HepG2 (cell line): ENCODE data around the gene TRIM37. TPM values are rescaled to one million over a fixed set of nuclear protein-coding genes. Genes with fewer than 3 reads are reported as not detected.

Experiments
- AFF4 ChIP-seq: sonication (generic); formaldehyde crosslinking; IDR thresholded peaks from 2 replicates; pipeline ENCODE4 v1.4.0; 2020; ENCODE audit warnings: missing genetic modification reagents
- ARID3A ChIP-seq: IDR thresholded peaks from 2 replicates; pipeline ENCODE4 v1.6.1; 2012; ENCODE audit warnings: low read depth, low read length, improper control_type of control experiment
- HDAC1 ChIP-seq: sonication (generic); formaldehyde crosslinking; IDR thresholded peaks from 2 replicates; pipeline ENCODE4 v1.5.1; 2020; ENCODE audit warnings: mild to moderate bottlenecking, missing genetic modification reagents
- LBX2 ChIP-seq: sonication (generic); formaldehyde crosslinking; IDR thresholded peaks from 2 replicates; pipeline ENCODE4 v1.5.0; 2020; ENCODE audit warnings: missing genetic modification reagents, mild to moderate bottlenecking, borderline replicate concordance
- NKX3-1 ChIP-seq: sonication (generic); formaldehyde crosslinking; IDR thresholded peaks from 2 replicates; pipeline ENCODE4 v1.5.0; 2020; ENCODE audit warnings: missing genetic modification reagents
- NR2C2 ChIP-seq: sonication (generic); formaldehyde crosslinking; IDR thresholded peaks from 2 replicates; pipeline ENCODE4 v1.4.0; 2020; ENCODE audit warnings: missing genetic modification reagents, mild to moderate bottlenecking, moderate library complexity, borderline replicate concordance
- PBX2 ChIP-seq: IDR thresholded peaks from 2 replicates; pipeline ENCODE4 v1.6.1; 2016; ENCODE audit warnings: control low read depth
- PRDM10 ChIP-seq: sonication (generic); formaldehyde crosslinking; IDR thresholded peaks from 2 replicates; pipeline ENCODE4 v1.4.0; 2020; ENCODE audit warnings: low read depth, missing genetic modification reagents
- RFX5 ChIP-seq: IDR thresholded peaks from 2 replicates; pipeline ENCODE4 v1.6.1; 2011; ENCODE audit warnings: low read depth, low read length, improper control_type of control experiment
- ZNF317 ChIP-seq: sonication (generic); formaldehyde crosslinking; IDR thresholded peaks from 2 replicates; pipeline ENCODE4 v1.5.0; 2020; ENCODE audit warnings: mild to moderate bottlenecking, missing genetic modification reagents
- ZNF350 ChIP-seq: sonication (generic); formaldehyde crosslinking; IDR thresholded peaks from 2 replicates; pipeline ENCODE4 v1.4.0; 2020; ENCODE audit warnings: mild to moderate bottlenecking, low read depth, missing genetic modification reagents, borderline replicate concordance
- ZNF572 ChIP-seq: sonication (generic); formaldehyde crosslinking; IDR thresholded peaks from 2 replicates; pipeline ENCODE4 v1.5.1; 2020; ENCODE audit warnings: mild to moderate bottlenecking, missing genetic modification reagents
- ZNF678 ChIP-seq: sonication (generic); formaldehyde crosslinking; IDR thresholded peaks from 2 replicates; pipeline ENCODE4 v1.4.0; 2020; ENCODE audit warnings: mild to moderate bottlenecking, missing genetic modification reagents
- ZNF746 ChIP-seq: sonication (generic); formaldehyde crosslinking; IDR thresholded peaks from 2 replicates; pipeline ENCODE4 v1.8.0; 2022; ENCODE audit warnings: mild to moderate bottlenecking, missing genetic modification reagents
- polyA plus RNA-seq, 8 experiments: library from polyadenylated mRNA; depleted of rRNA in 3 of 8; stranded (reverse) in 7 of 8; unstranded in 1 of 8; fragments of >200 nt; fragmentation: Illumina TruSeq in 4 of 8; extraction: Trizol in 4 of 8; gene quantifications; 2 replicates each; pipeline versions ENCODE4 v1.2.1 to v1.2.3, GENCODE V29; 2011 to 2016; ENCODE audit warnings: low read depth in 4 of 8, missing spikeins in 1 of 8, mixed read lengths in 1 of 8; ENCODE audit not compliant: insufficient read depth in 1 of 8
- total RNA-seq, 5 experiments: library from RNA; depleted of rRNA; stranded (reverse); fragments of >200 nt; fragmentation: Illumina TruSeq; extraction: Trizol; gene quantifications; 2 replicates each; pipeline ENCODE4 v1.2.3, GENCODE V29; 2016; ENCODE audit warnings: low read depth in 1 of 5

The TRIM37 gene
- total and polyA plus RNA-seq, 2 of the 13 experiments (the other 11 are each of a cell fraction or from before 2014, with no cell fraction given) = 12.4 to 39.1 TPM

GRCh38 chr17:59154721-59155438 is 48.2 kb upstream of the TRIM37 start, which contains the start of gene SKA2 (continued):
- TF ChIP-seq ZNF572 (no peak), NR2C2 (CRISPR knock-in tag) (peak; percentile 78), ZNF350 (CRISPR knock-in tag) (peak; percentile 91), ZNF317 (CRISPR knock-in tag) (peak; percentile 56; the same call in 1 of the 2 replicates), HDAC1 (CRISPR knock-in tag) (peak; percentile 55; the same call in 1 of the 2 replicates), PBX2 (CRISPR knock-in tag) (peak; percentile 77), ZNF746 (CRISPR knock-in tag) (peak; percentile 58; the same call in 1 of the 2 replicates), PRDM10 (CRISPR knock-in tag) (0 out of 2 replicates have a peak, but pooled peaks have one; percentile 45), LBX2 (CRISPR knock-in tag) (0 out of 2 replicates have a peak, but pooled peaks have one; percentile 32), RFX5 (peak; percentile 83; the same call in 1 of the 2 replicates), ARID3A (no peak), ZNF678 (CRISPR knock-in tag) (peak; percentile 80; the same call in 1 of the 2 replicates), AFF4 (CRISPR knock-in tag) (peak; percentile 47; the same call in 1 of the 2 replicates), NKX3-1 (CRISPR knock-in tag) (no peak)
